Breast epithelium (tissue), 3 donors: ENCODE results near the gene CFAP45.

Source experiments
- CTCF ChIP-seq, 3 donors: fragments of 450-650 bp; IDR thresholded peaks; one replicate each; pipeline ENCODE4 v1.5.1; 2016 to 2017; ENCODE audit warnings: antibody characterized with exemption in 3 of 3, mild to moderate bottlenecking in 3 of 3, moderate library complexity in 3 of 3
- POLR2A ChIP-seq: fragments of 450-650 bp; IDR thresholded peaks from one replicate; pipeline ENCODE4 v1.6.1; 2016; ENCODE audit warnings: antibody characterized with exemption, mild to moderate bottlenecking, moderate library complexity
- POLR2AphosphoS5 ChIP-seq, 3 donors: sonication (generic); formaldehyde crosslinking; IDR thresholded peaks; one replicate each; pipeline ENCODE4 v1.6.1; 2017; ENCODE audit warnings: antibody characterized with exemption in 3 of 3

DNA sequence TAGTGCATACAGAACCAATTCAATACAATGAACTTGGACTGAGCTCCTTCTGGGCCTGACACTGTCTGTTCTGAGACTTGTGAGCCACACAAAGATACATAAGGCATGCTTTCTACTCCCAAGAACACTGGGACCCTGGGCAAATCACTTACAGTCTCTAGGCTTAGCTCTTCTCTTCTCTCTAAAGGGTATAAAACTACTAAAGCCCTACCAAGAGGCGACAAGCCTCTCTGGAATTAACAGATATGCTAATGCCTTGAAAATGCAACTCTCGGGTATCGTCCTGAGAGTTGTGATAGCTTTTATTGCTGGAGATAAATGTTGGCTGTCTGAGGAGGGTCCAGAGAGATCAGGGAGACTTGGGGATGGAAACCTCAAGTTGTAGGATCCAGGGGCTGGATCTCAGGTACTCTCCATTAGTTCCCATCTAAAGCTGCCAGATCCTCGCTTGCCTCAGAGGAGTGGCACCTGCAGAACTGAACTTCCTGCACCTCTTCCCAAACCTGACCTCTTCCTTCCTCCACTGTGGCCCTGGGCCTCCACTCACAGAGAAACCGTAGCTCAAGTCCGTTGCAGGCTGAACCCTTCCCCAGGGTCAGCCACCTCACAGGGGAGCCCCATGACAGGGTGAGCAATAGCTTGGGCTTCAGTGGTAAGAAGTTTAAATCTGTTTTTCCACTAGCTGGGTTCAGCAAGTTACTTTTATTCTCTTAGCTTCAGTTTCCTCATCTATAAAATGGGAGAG, 11.5 kb upstream of the CFAP45 start:
- TF ChIP-seq POLR2AphosphoS5 (IDR thresholded peaks at IDR 0.05), result no peak
- TF ChIP-seq CTCF (IDR thresholded peaks at IDR 0.05), result no peak
- no peak for TF ChIP-seq POLR2A
